Measurements from ENCODE around the gene DNAJC5G.
A peak's percentile ranks its signal among the peaks of the same experiment; 100 is the strongest.
"Not testable (repeated sequence)": the region's sequence is repeated elsewhere in the genome, so short reads cannot be mapped to it uniquely, and the experiment has no call there.

The DNAJC5G gene

GRCh38 chr2:27281442-27281841 lies 6.2 kb downstream of the DNAJC5G start:
- DNase-seq (ENCODE audit: low spot score), result no peak

- DNase-seq (ENCODE audit: low spot score), result no peak
Measured at GRCh38 chr2:27281855-27282559, 6.8 kb downstream of the DNAJC5G start, which contains the start of gene TRIM54. Gene TRIM54, plus strand, starts transcription at chr2:27282429. Its CDS starts 303 bp downstream, at chr2:27282732.

- DNase-seq (ENCODE audit: low spot score), result no peak
Measured at GRCh38 chr2:27282892-27283291, 7.7 kb downstream of the DNAJC5G start.

- DNase-seq (ENCODE audit: low spot score), result no peak
Measured at GRCh38 chr2:27284996-27285395, 9.8 kb downstream of the DNAJC5G start.

GRCh38 chr2:27285481-27285880 lies 10.2 kb downstream of the DNAJC5G start:
- no peak for DNase-seq (ENCODE audit: low spot score)

- DNase-seq (ENCODE audit: low spot score), result no peak
Measured at GRCh38 chr2:27288610-27289009, 13.4 kb downstream of the DNAJC5G start.

- DNase-seq (ENCODE audit: low spot score), result no peak
Measured at GRCh38 chr2:27290549-27290948, 15.3 kb downstream of the DNAJC5G start.

- no peak for DNase-seq (ENCODE audit: low spot score)
Measured at GRCh38 chr2:27291865-27292264, 16.6 kb downstream of the DNAJC5G start.

GRCh38 chr2:27294928-27295327 lies 19.7 kb downstream of the DNAJC5G start:
- DNase-seq (ENCODE audit: low spot score), result no peak

GRCh38 chr2:27296481-27296880 lies 21.2 kb downstream of the DNAJC5G start:
- no peak for DNase-seq (ENCODE audit: low spot score)

- DNase-seq (ENCODE audit: low spot score), result no peak
Measured at GRCh38 chr2:27297195-27297594, 22.0 kb downstream of the DNAJC5G start.

GRCh38 chr2:27298391-27299080 lies 23.3 kb downstream of the DNAJC5G start:
- no peak for DNase-seq (ENCODE audit: low spot score)

GRCh38 chr2:27300606-27301005 lies 25.4 kb downstream of the DNAJC5G start:
- DNase-seq (ENCODE audit: low spot score), result not testable (repeated sequence)

GRCh38 chr2:27303093-27304025 lies 28.1 kb downstream of the DNAJC5G start:
- peak; percentile 58 for DNase-seq (ENCODE audit: low spot score)

- no peak for DNase-seq (ENCODE audit: low spot score)
Measured at GRCh38 chr2:27304488-27305240, 29.4 kb downstream of the DNAJC5G start.

- no peak for DNase-seq (ENCODE audit: low spot score)
Measured at GRCh38 chr2:27305516-27305915, 30.3 kb downstream of the DNAJC5G start.

- no peak for DNase-seq (ENCODE audit: low spot score)
Measured at GRCh38 chr2:27306136-27306535, 30.9 kb downstream of the DNAJC5G start.

- DNase-seq (ENCODE audit: low spot score), result no peak
Measured at GRCh38 chr2:27306573-27307286, 31.5 kb downstream of the DNAJC5G start.

GRCh38 chr2:27307287-27307544 lies 32.0 kb downstream of the DNAJC5G start:
- no peak for DNase-seq (ENCODE audit: low spot score)

GRCh38 chr2:27307545-27308358 lies 32.5 kb downstream of the DNAJC5G start:
- no peak for DNase-seq (ENCODE audit: low spot score)
